ENCODE data around the gene CFAP410. TPM values are rescaled to one million over a fixed set of nuclear protein-coding genes. Genes with fewer than 3 reads are reported as not detected.

Gene CFAP410
- total RNA-seq, 1 experiment from 2014 or later, result 19.3 TPM

DNA sequence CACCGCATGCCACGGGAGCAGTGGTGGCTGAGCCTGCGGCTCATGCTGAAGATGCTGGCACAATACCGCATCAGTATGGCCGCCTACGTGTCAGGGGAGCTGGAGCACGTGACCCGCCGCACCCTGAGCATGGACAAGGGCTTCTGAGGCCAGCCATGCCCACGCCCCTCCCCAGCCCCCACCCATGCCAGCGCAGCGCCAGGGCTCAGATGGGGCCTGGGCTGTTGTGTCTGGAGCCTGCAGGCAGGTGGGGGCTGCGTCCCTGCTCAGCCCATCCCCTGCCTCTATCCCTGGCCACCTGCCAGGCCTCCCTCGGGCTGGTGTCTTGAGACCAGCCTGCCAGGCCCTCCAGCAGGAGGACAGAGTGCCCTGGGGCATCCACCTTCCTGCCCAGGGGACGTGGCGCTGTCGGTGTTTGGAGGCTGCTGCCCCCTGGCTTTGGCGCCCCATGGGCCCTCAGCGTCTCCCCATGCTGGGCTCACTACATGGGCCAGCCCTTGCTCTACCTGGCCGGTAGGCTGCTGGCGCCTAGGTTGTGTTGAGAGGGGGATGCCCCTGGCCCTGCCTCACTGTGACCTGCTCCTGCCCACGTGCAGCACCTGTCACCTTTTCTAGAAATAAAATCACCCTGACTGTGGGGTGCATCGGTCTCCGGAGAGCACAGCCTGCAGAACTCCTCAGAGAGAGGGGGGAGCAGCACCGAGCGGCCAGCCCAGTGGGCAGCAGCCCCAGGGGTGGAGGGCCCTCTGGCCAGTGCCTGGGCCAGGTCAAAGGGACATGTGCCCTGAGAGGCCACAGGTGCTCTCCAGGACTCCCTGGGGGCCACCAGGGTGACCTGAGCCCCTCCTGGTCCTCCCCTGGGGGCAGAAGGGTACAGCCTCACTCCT, 12.2 kb downstream of the CFAP410 start:
- H3K4me3 Mint-ChIP-seq, result no peak overlapping the region
- POLR2A ChIA-PET, result no interaction called here
- no peak for DNase-seq (ENCODE audit: low spot score)

GRCh38 chr21:44326272-44326647, 12.9 kb downstream of the CFAP410 start:
- Mint-ChIP-seq H3K4me3 (no peak overlapping the region), H3K9me3 (no peaks in the 10 kb centered on the region), H3K27me3 (ENCODE audit: low read depth) (no peaks in the 10 kb centered on the region), H3K27ac (no peak overlapping the region), H3K4me1 (no peaks in the 10 kb centered on the region), H3K36me3 (no peaks in the 10 kb centered on the region; the same call in 1 of the 2 replicates)
- no peak for TF ChIP-seq NR3C1 (CRISPR knock-in tag; conservative IDR thresholded peaks at IDR 0.05; ENCODE audit: low read depth)
- DNase-seq (ENCODE audit: low spot score) (no peak), ATAC-seq (no peak)
- ChIA-PET POLR2A (no interaction called here), CTCF (no interaction called here)

More for the DNA sequence above, 12.2 kb downstream of the CFAP410 start:
- H3K27me3 Mint-ChIP-seq (ENCODE audit: low read depth), result no peaks in the 10 kb centered on the region
- H3K9me3 Mint-ChIP-seq, result no peaks in the 10 kb centered on the region
- CTCF ChIA-PET, result no interaction called here
- ATAC-seq, result no peak
- no peaks in the 10 kb centered on the region for H3K4me1 Mint-ChIP-seq
- H3K27ac Mint-ChIP-seq, result no peak overlapping the region
- no peaks in the 10 kb centered on the region; the same call in 1 of the 2 replicates for H3K36me3 Mint-ChIP-seq
- TF ChIP-seq GTF2I (CRISPR knock-in tag; conservative IDR thresholded peaks at IDR 0.05) (no peak), ERG (CRISPR knock-in tag; IDR thresholded peaks at IDR 0.05) (no peak), ZNF281 (CRISPR knock-in tag; IDR thresholded peaks at IDR 0.05) (no peak), ESRRA (CRISPR knock-in tag; IDR thresholded peaks at IDR 0.05; ENCODE audit: borderline replicate concordance) (no peak)
- TF ChIP-seq, protein P1, sequence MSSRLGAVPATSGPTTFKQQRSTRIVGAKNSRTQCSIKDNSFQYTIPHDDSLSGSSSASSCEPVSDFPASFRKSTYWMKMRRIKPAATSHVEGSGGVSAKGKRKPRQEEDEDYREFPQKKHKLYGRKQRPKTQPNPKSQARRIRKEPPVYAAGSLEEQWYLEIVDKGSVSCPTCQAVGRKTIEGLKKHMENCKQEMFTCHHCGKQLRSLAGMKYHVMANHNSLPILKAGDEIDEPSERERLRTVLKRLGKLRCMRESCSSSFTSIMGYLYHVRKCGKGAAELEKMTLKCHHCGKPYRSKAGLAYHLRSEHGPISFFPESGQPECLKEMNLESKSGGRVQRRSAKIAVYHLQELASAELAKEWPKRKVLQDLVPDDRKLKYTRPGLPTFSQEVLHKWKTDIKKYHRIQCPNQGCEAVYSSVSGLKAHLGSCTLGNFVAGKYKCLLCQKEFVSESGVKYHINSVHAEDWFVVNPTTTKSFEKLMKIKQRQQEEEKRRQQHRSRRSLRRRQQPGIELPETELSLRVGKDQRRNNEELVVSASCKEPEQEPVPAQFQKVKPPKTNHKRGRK (CRISPR knock-in tag; IDR thresholded peaks at IDR 0.05; ENCODE audit: borderline replicate concordance), result no peak
- TF ChIP-seq, protein P2, sequence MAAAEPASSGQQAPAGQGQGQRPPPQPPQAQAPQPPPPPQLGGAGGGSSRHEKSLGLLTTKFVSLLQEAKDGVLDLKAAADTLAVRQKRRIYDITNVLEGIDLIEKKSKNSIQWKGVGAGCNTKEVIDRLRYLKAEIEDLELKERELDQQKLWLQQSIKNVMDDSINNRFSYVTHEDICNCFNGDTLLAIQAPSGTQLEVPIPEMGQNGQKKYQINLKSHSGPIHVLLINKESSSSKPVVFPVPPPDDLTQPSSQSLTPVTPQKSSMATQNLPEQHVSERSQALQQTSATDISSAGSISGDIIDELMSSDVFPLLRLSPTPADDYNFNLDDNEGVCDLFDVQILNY (CRISPR knock-in tag; IDR thresholded peaks at IDR 0.05), result no peak

DNA sequence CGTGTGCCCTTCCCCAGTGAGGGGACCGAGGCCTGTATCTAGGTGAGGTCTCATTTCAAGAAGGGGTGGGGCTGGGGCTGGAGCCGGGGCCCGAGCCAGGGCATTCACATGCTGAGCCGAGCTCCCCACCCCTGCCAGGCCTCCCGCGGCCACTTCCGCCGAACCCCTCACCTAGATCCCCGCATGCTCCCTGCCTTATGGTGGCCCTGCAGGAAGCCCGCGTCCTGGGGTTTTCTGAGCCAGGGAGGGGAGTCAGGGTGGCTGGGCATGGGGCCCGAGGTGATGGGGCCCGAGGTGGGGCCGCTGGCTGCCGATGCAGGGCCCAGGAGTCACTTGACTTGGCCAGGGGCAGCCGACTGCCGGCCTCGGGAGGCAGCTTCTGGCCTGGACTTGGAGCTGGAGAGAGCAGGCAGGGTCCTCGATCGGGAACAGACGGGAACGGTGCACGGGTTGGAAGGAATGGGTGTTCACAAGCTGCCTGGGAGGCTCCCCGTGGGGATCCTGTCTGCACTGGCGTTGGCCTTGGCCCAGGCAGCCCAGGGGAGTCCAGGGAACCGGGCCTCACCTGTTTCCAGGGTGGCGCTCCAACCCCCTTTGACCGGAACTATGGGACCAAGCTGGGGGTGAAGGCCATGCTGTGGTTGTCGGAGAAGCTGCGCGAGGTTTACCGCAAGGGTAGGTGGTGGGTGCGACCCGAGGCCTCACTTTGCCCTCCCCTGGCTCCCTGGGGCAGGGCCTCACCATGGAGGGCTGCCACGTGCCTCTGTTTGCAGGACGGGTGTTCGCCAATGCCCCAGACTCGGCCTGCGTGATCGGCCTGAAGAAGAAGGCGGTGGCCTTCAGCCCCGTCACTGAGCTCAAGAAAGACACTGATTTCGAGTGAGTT, 13.6 kb downstream of the CFAP410 start:
- DNase-seq (ENCODE audit: low spot score) (no peak), ATAC-seq (no peak)
- no peak for TF ChIP-seq IRF2 (CRISPR knock-in tag; IDR thresholded peaks at IDR 0.05; ENCODE audit: borderline replicate concordance, low read depth)
- TF ChIP-seq, protein P3, sequence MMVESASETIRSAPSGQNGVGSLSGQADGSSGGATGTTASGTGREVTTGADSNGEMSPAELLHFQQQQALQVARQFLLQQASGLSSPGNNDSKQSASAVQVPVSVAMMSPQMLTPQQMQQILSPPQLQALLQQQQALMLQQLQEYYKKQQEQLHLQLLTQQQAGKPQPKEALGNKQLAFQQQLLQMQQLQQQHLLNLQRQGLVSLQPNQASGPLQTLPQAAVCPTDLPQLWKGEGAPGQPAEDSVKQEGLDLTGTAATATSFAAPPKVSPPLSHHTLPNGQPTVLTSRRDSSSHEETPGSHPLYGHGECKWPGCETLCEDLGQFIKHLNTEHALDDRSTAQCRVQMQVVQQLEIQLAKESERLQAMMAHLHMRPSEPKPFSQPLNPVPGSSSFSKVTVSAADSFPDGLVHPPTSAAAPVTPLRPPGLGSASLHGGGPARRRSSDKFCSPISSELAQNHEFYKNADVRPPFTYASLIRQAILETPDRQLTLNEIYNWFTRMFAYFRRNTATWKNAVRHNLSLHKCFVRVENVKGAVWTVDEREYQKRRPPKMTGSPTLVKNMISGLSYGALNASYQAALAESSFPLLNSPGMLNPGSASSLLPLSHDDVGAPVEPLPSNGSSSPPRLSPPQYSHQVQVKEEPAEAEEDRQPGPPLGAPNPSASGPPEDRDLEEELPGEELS (CRISPR knock-in tag; IDR thresholded peaks at IDR 0.05), result no peak
- no peak for TF ChIP-seq ZNF263 (CRISPR knock-in tag; IDR thresholded peaks at IDR 0.05; ENCODE audit: low read depth)
- TF ChIP-seq NFATC4 (CRISPR knock-in tag; IDR thresholded peaks at IDR 0.05), result no peak
- TF ChIP-seq SP1 (CRISPR knock-in tag; conservative IDR thresholded peaks at IDR 0.05), result no peak
- TF ChIP-seq, protein P4, sequence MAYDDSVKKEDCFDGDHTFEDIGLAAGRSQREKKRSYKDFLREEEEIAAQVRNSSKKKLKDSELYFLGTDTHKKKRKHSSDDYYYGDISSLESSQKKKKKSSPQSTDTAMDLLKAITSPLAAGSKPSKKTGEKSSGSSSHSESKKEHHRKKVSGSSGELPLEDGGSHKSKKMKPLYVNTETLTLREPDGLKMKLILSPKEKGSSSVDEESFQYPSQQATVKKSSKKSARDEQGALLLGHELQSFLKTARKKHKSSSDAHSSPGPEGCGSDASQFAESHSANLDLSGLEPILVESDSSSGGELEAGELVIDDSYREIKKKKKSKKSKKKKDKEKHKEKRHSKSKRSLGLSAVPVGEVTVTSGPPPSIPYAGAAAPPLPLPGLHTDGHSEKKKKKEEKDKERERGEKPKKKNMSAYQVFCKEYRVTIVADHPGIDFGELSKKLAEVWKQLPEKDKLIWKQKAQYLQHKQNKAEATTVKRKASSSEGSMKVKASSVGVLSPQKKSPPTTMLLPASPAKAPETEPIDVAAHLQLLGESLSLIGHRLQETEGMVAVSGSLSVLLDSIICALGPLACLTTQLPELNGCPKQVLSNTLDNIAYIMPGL (CRISPR knock-in tag; IDR thresholded peaks at IDR 0.05), result no peak
- TF ChIP-seq NR2C2 (CRISPR knock-in tag; IDR thresholded peaks at IDR 0.05), result no peak
- no peak for TF ChIP-seq GABPB1 (CRISPR knock-in tag; IDR thresholded peaks at IDR 0.05)
- TF ChIP-seq ZBTB21 (CRISPR knock-in tag; IDR thresholded peaks at IDR 0.05; ENCODE audit: borderline replicate concordance), result no peak
- POLR2A ChIA-PET, result no interaction called here
- no peaks in the 10 kb centered on the region; the same call in 1 of the 2 replicates for H3K36me3 Mint-ChIP-seq
- no peak overlapping the region for H3K4me3 Mint-ChIP-seq
- no peaks in the 10 kb centered on the region for H3K4me1 Mint-ChIP-seq
- CTCF ChIA-PET, result no interaction called here
- no peak overlapping the region for H3K27ac Mint-ChIP-seq
- H3K9me3 Mint-ChIP-seq, result no peaks in the 10 kb centered on the region
- no peaks in the 10 kb centered on the region for H3K27me3 Mint-ChIP-seq (ENCODE audit: low read depth)
